NB4 (cell line): ENCODE results near the gene ABCB9.

Source experiments
- TF ChIP-seq, protein P1 (sequence below): IDR thresholded peaks from 2 replicates; pipeline ENCODE4 v1.6.1; 2011; ENCODE audit warnings: low read depth, low read length
- TF ChIP-seq, protein P2 (sequence below): IDR thresholded peaks from one replicate; pipeline ENCODE4 v1.5.1; 2012; ENCODE audit warnings: low read depth, low read length

DNA sequence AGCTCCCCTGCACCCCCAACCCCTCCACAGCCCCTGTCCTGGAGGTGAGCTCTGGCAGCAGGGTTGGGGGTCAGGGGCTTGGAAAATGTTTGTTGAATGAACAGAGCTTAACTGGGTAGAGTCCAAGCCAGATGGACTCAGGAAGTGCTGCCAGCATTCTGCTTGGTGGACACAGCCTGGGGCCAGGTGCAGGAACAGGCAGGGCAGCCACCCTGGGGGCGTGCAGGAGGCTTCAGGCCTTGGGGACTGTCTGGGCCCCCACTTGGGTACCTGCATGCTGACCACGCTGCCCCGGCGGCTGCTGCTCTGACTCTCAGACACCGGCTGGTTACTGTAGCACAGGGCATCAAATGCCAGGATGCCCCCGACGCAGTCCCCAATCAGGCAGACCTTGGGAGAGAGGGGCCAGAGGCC is 29.9 kb upstream of the ABCB9 start:
- TF ChIP-seq, protein P1, sequence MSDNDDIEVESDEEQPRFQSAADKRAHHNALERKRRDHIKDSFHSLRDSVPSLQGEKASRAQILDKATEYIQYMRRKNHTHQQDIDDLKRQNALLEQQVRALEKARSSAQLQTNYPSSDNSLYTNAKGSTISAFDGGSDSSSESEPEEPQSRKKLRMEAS: no peak
- TF ChIP-seq, protein P2, sequence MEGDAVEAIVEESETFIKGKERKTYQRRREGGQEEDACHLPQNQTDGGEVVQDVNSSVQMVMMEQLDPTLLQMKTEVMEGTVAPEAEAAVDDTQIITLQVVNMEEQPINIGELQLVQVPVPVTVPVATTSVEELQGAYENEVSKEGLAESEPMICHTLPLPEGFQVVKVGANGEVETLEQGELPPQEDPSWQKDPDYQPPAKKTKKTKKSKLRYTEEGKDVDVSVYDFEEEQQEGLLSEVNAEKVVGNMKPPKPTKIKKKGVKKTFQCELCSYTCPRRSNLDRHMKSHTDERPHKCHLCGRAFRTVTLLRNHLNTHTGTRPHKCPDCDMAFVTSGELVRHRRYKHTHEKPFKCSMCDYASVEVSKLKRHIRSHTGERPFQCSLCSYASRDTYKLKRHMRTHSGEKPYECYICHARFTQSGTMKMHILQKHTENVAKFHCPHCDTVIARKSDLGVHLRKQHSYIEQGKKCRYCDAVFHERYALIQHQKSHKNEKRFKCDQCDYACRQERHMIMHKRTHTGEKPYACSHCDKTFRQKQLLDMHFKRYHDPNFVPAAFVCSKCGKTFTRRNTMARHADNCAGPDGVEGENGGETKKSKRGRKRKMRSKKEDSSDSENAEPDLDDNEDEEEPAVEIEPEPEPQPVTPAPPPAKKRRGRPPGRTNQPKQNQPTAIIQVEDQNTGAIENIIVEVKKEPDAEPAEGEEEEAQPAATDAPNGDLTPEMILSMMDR: no peak
